Measurements from ENCODE around the gene MOB1B. TPM values are rescaled to one million over a fixed set of nuclear protein-coding genes. Genes with fewer than 3 reads are reported as not detected.

The MOB1B gene
- total RNA-seq, 3 donors from 2014 or later (not counting 1 experiment from before 2014, with no cell fraction given) = 15.1 to 23.6 (median 22.6) TPM

DNA sequence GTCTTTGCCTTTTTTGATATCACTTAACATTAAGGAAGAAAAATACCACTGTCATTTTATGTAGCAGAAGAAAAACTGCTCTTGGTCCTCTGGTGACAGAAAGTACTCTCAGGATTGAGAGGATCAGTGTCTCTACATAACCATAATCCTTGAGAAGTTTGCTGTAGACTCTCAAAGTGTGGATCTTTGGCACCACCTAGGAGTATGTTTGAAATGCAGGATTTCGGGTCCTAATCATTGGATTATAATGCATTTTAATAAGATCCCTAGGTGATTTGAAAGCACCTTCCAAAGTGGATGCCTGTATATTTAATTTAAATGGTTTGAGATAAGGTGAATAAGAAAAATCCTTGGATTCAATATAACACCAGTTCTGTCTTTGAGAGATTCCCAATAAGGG lies 23.2 kb downstream of the MOB1B start:
- Histone ChIP-seq H3K36me3 (ENCODE audit: control insufficient read depth, insufficient read depth, low read length) (no peaks in the 10 kb centered on the region), H3K9me3 (ENCODE audit: control insufficient read depth, insufficient read depth, low read length) (no peaks in the 10 kb centered on the region), H3K27me3 (ENCODE audit: control insufficient read depth, insufficient read depth, low read length) (no peaks in the 10 kb centered on the region), H3K4me1 (ENCODE audit: control insufficient read depth, insufficient read depth, low read length) (peaks cover 18% of the 10 kb centered on the region), H3K27ac (ENCODE audit: low read length) (no peak overlapping the region), H3K4me3 (ENCODE audit: low read length) (no peak overlapping the region)
- peaks cover 28 to 48% of the 10 kb centered on the region in 2 donors for H3K4me1 Mint-ChIP-seq
- no peaks in the 10 kb centered on the region for H3K27me3 Mint-ChIP-seq (ENCODE audit: low read depth in 2 of 2)
- DNase-seq = no peak
- TF ChIP-seq, protein P1, sequence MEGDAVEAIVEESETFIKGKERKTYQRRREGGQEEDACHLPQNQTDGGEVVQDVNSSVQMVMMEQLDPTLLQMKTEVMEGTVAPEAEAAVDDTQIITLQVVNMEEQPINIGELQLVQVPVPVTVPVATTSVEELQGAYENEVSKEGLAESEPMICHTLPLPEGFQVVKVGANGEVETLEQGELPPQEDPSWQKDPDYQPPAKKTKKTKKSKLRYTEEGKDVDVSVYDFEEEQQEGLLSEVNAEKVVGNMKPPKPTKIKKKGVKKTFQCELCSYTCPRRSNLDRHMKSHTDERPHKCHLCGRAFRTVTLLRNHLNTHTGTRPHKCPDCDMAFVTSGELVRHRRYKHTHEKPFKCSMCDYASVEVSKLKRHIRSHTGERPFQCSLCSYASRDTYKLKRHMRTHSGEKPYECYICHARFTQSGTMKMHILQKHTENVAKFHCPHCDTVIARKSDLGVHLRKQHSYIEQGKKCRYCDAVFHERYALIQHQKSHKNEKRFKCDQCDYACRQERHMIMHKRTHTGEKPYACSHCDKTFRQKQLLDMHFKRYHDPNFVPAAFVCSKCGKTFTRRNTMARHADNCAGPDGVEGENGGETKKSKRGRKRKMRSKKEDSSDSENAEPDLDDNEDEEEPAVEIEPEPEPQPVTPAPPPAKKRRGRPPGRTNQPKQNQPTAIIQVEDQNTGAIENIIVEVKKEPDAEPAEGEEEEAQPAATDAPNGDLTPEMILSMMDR (IDR thresholded peaks at IDR 0.05) = no peak
- no peaks in the 10 kb centered on the region for H3K9me3 Mint-ChIP-seq
- 57% methylated on average over 1 of the region's 1 CpG for WGBS (ENCODE audit: insufficient coverage)
- ATAC-seq = no peak
- no peaks in the 10 kb centered on the region for H3K36me3 Mint-ChIP-seq
- H3K4me3 Mint-ChIP-seq = no peak overlapping the region
- intact Hi-C loops (cut with micrococcal nuclease) = no loop called here
- H3K27ac Mint-ChIP-seq = peak overlapping the region in 1 of 2 donors; percentile 64

DNA sequence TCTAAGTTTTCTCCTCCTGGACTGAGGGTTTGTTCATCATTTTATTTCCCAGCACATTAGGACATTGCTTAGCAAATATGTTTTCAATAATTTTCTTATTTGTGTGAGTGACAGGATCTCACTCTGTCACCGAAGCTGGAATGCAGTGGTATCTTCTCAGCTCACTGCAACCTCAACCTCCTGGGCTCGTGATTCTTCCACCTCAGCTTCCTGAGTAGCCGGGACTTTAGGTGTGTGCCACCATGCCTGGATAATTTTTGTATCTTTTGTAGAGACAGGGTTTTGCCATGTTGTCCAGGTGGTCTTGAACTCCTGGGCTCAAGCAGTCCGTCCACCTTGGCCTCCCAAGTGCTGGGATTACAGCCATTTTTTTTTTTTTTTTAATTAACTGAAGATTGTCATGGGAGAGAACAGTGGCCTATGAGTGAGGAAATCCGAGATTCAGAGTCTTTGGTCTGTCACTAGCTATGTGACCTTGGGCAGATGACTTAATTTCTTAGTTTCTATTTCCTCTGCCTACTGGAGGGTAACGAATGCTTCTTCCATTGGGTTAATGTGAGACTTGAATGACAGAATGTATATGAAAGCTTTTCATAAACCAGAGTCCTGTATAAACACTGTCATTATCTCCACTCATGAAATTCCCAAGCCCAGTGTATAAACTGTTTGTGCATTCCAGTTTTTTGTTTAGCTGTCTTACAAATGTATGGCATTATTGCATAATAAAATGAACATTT lies 23.9 kb downstream of the MOB1B start:
- ATAC-seq = peak in 1 of 3 donors; percentile 55

DNA sequence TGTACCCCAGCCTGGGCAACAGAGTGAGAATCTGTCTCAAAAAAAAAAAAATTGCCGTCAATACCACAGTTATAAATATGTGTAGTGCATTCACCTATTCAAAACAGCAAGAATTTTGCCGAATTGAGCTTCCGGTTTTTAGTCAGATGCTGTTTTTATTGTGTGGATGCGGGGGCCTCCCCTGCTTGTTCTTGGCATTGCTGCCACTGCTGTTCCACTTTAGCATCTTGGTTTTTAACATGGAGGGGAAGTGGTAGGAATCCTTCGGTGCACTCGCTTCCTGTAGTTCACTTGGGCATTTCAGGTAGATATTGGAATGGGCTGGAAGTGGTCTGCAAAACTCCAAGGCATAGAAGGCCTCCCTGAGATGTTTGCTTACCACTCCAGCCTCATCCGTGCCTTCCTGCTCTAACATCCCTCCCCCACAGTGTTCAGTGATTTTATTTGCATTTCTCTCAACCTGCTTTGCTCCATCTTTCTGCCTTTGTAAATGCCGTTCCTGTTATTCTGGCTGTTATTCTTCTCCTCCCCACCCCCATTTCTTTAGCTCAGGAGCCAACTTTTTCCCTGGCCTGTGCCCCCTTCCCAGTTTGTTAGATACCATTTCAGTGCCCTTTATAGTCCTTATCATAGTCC lies 25.5 kb downstream of the MOB1B start:
- H3K27ac Mint-ChIP-seq = peak overlapping the region; percentile 12 to 48
- TF ChIP-seq, protein P1 (IDR thresholded peaks at IDR 0.05) = no peak
- H3K27me3 Mint-ChIP-seq (ENCODE audit: low read depth in 2 of 2) = no peaks in the 10 kb centered on the region
- Histone ChIP-seq H3K27me3 (ENCODE audit: control insufficient read depth, insufficient read depth, low read length) (no peaks in the 10 kb centered on the region), H3K27ac (ENCODE audit: low read length) (no peak overlapping the region), H3K4me3 (ENCODE audit: low read length) (no peak overlapping the region), H3K4me1 (ENCODE audit: control insufficient read depth, insufficient read depth, low read length) (peaks cover 18% of the 10 kb centered on the region), H3K36me3 (ENCODE audit: control insufficient read depth, insufficient read depth, low read length) (no peaks in the 10 kb centered on the region), H3K9me3 (ENCODE audit: control insufficient read depth, insufficient read depth, low read length) (no peaks in the 10 kb centered on the region)
- peak in 1 of 2 donors; percentile 54 for DNase-seq
- H3K9me3 Mint-ChIP-seq = no peaks in the 10 kb centered on the region
- no peak overlapping the region for H3K4me3 Mint-ChIP-seq
- intact Hi-C loops (cut with micrococcal nuclease) = no loop called here
- ATAC-seq = peak; percentile 27 to 57 (median 49)
- 27% methylated on average over 8 of the region's 8 CpGs for WGBS (ENCODE audit: insufficient coverage)
- H3K4me1 Mint-ChIP-seq = peaks cover 33 to 47% of the 10 kb centered on the region in 2 donors
- H3K36me3 Mint-ChIP-seq = no peaks in the 10 kb centered on the region

More for the DNA sequence above, 23.9 kb downstream of the MOB1B start:
- TF ChIP-seq, protein P1 (IDR thresholded peaks at IDR 0.05) = no peak
- no peak for DNase-seq
- no peaks in the 10 kb centered on the region for H3K36me3 ChIP-seq (ENCODE audit: control insufficient read depth, insufficient read depth, low read length)
- intact Hi-C loops (cut with micrococcal nuclease) = no loop called here
- H3K27me3 Mint-ChIP-seq (ENCODE audit: low read depth in 2 of 2) = no peaks in the 10 kb centered on the region
- H3K4me1 ChIP-seq (ENCODE audit: control insufficient read depth, insufficient read depth, low read length) = peaks cover 18% of the 10 kb centered on the region
- no peaks in the 10 kb centered on the region for H3K9me3 ChIP-seq (ENCODE audit: control insufficient read depth, insufficient read depth, low read length)
- no peaks in the 10 kb centered on the region for H3K9me3 Mint-ChIP-seq
- no peak overlapping the region for H3K4me3 ChIP-seq (ENCODE audit: low read length)
- WGBS (ENCODE audit: insufficient coverage) = 23% methylated on average over 5 of the region's 6 CpGs
- H3K27ac Mint-ChIP-seq = peak overlapping the region; percentile 46 to 64
- no peak overlapping the region for H3K27ac ChIP-seq (ENCODE audit: low read length)
- H3K36me3 Mint-ChIP-seq = no peaks in the 10 kb centered on the region
- H3K4me3 Mint-ChIP-seq = peak overlapping the region; percentile 21
- peaks cover 32 to 49% of the 10 kb centered on the region in 2 donors for H3K4me1 Mint-ChIP-seq
- H3K27me3 ChIP-seq (ENCODE audit: control insufficient read depth, insufficient read depth, low read length) = no peaks in the 10 kb centered on the region

Data from natural killer cell (primary cell).